PC-3 (cell line): Measurements from ENCODE around the gene NOC3L.

ENCODE experiments used
- EZH2 ChIP-seq: fragments of 300-600 bp; sonication (generic); IDR thresholded peaks from one replicate; pipeline ENCODE4 v1.6.1; 2017; ENCODE audit warnings: antibody characterized with exemption, mild to moderate bottlenecking, low read length; ENCODE audit not compliant: unreplicated experiment
- EZH2phosphoT487 ChIP-seq: fragments of 300-600 bp; sonication (generic); IDR thresholded peaks from 2 replicates; pipeline ENCODE4 v1.6.1; 2018; ENCODE audit warnings: mild to moderate bottlenecking, antibody characterized with exemption, low read length, borderline replicate concordance
- TF ChIP-seq, protein P1 (sequence below): fragments of 300-600 bp; sonication (generic); conservative IDR thresholded peaks from 2 replicates; pipeline ENCODE4 v1.5.1; 2017; ENCODE audit warnings: antibody characterized with exemption, low read depth, mild to moderate bottlenecking, low read length

DNA sequence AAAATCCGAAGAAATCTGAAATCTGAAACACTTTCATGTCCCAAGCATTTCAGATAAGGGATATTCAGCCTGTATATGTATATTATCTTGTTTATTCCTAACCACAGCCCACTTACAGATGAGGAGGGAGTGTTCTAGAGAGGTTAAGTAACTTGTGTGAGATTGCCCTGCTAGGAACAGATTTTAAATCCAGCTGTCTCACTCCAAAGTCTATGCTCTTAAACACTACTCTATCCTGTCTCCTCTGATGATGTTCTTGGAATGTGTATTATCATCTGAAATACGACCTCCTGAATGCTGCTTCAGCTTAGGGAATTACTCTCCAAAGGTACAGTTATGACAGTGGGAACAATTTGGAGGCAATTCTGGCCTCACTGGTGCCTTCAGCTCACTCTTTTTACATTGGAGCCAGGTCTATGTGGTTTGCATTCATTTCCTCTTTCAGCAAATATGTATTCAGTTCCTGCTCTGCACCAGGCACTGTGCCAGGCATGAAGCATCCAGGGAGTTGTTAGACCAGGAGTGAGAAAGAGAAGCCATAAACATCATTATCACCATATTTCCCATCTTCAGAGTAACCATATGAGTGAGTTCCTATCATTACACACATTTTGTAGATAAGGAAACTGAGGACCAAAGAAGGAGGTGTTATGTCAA is 70.2 kb downstream of the NOC3L start:
- TF ChIP-seq, protein P1, sequence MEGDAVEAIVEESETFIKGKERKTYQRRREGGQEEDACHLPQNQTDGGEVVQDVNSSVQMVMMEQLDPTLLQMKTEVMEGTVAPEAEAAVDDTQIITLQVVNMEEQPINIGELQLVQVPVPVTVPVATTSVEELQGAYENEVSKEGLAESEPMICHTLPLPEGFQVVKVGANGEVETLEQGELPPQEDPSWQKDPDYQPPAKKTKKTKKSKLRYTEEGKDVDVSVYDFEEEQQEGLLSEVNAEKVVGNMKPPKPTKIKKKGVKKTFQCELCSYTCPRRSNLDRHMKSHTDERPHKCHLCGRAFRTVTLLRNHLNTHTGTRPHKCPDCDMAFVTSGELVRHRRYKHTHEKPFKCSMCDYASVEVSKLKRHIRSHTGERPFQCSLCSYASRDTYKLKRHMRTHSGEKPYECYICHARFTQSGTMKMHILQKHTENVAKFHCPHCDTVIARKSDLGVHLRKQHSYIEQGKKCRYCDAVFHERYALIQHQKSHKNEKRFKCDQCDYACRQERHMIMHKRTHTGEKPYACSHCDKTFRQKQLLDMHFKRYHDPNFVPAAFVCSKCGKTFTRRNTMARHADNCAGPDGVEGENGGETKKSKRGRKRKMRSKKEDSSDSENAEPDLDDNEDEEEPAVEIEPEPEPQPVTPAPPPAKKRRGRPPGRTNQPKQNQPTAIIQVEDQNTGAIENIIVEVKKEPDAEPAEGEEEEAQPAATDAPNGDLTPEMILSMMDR: no peak
- TF ChIP-seq EZH2 (no peak), EZH2phosphoT487 (no peak)
